Calu3 (cell line): ENCODE results near the gene NAALADL2. TPM values are rescaled to one million over a fixed set of nuclear protein-coding genes. Genes with fewer than 3 reads are reported as not detected.

Experiments used
- BruUV-seq: library from RNA; stranded (reverse); fragments of 400-500 nt; replicated peaks from 2 replicates; lab custom pipeline; 2021; lab: Mats Ljungman, UMichigan
- CTCF ChIA-PET: fragments of 300-600 bp; sonication (Branson Sonifier 250); formaldehyde crosslinking; loops from one replicate; lab custom pipeline; 2022; ENCODE audit warnings: antibody characterized with exemption; lab: Charles Lee
- DNase-seq: peaks from one replicate; pipeline ENCODE4 v3.0.0; 2022
- H3K27ac Mint-ChIP-seq: one replicate; pipeline ENCODE4 v1.8.0; 2022; ENCODE audit warnings: mixed read lengths; ENCODE audit not compliant: unreplicated experiment
- H3K27me3 Mint-ChIP-seq: one replicate; pipeline ENCODE4 v1.8.0; 2022; ENCODE audit warnings: mixed read lengths; ENCODE audit not compliant: unreplicated experiment
- H3K36me3 Mint-ChIP-seq: one replicate; pipeline ENCODE4 v1.8.0; 2022; ENCODE audit warnings: mild to moderate bottlenecking, moderate library complexity, mixed read lengths; ENCODE audit not compliant: insufficient read depth, unreplicated experiment
- H3K4me1 Mint-ChIP-seq: one replicate; pipeline ENCODE4 v1.8.0; 2022; ENCODE audit warnings: mild to moderate bottlenecking, low read depth, mixed read lengths; ENCODE audit not compliant: unreplicated experiment
- H3K4me3 Mint-ChIP-seq: one replicate; pipeline ENCODE4 v1.8.0; 2022; ENCODE audit warnings: mild to moderate bottlenecking, low read depth, moderate library complexity, mixed read lengths; ENCODE audit not compliant: unreplicated experiment
- H3K9me3 Mint-ChIP-seq: one replicate; pipeline ENCODE4 v1.8.0; 2022; ENCODE audit warnings: low read depth, mixed read lengths; ENCODE audit not compliant: unreplicated experiment
- CTCF ChIP-seq: fragments of 200-600 bp; IDR thresholded peaks from one replicate; pipeline ENCODE4 v1.8.0; 2022; ENCODE audit warnings: antibody characterized with exemption; ENCODE audit not compliant: unreplicated experiment
- intact Hi-C: fragments of 100-400 bp; cut with micrococcal nuclease; formaldehyde crosslinking; loops from one replicate; pipeline ENCODE4 v1.10.0; 2022; ENCODE audit not compliant: unreplicated experiment
- total RNA-seq: library from RNA; stranded (reverse); gene quantifications from 2 replicates; pipeline ENCODE4 v1.2.3, GENCODE V29; 2022

NAALADL2 gene
- total RNA-seq, 1 experiment from 2014 or later, result 36.9 TPM

GRCh38 chr3:175059788-175060187 is 200.7 kb downstream of the NAALADL2 start:
- BruUV-seq, result no TSS peak
- CTCF ChIA-PET, result interaction anchor here (0.6 kb wide), 1 partner anchor 11 kb away, joined by 4 read pairs; no protein-coding TSS in a partner anchor
- peaks cover 10% of the 10 kb centered on the region for H3K9me3 Mint-ChIP-seq
- TF ChIP-seq CTCF, result no peak
- no peak overlapping the region for H3K27ac Mint-ChIP-seq
- no peaks in the 10 kb centered on the region for H3K36me3 Mint-ChIP-seq
- no peak overlapping the region for H3K4me3 Mint-ChIP-seq
- intact Hi-C loops, result no loop called here
- H3K27me3 Mint-ChIP-seq, result no peaks in the 10 kb centered on the region
- DNase-seq, result no peak
- peaks cover 29% of the 10 kb centered on the region for H3K4me1 Mint-ChIP-seq

GRCh38 chr3:175065497-175065896 is 206.4 kb downstream of the NAALADL2 start:
- no peaks in the 10 kb centered on the region for H3K27me3 Mint-ChIP-seq
- intact Hi-C loops, result no loop called here
- CTCF ChIA-PET, result no interaction called here
- H3K4me1 Mint-ChIP-seq, result peaks cover 22% of the 10 kb centered on the region
- H3K27ac Mint-ChIP-seq, result no peak overlapping the region
- BruUV-seq, result no TSS peak
- DNase-seq, result no peak
- no peak overlapping the region for H3K4me3 Mint-ChIP-seq
- H3K9me3 Mint-ChIP-seq, result no peaks in the 10 kb centered on the region
- no peak for TF ChIP-seq CTCF
- H3K36me3 Mint-ChIP-seq, result no peaks in the 10 kb centered on the region

GRCh38 chr3:175066617-175067415 is 207.7 kb downstream of the NAALADL2 start:
- no TSS peak for BruUV-seq
- CTCF ChIA-PET, result no interaction called here
- Mint-ChIP-seq H3K27ac (no peak overlapping the region), H3K27me3 (no peaks in the 10 kb centered on the region), H3K4me1 (peaks cover 34% of the 10 kb centered on the region), H3K36me3 (peaks cover 5% of the 10 kb centered on the region), H3K9me3 (no peaks in the 10 kb centered on the region), H3K4me3 (no peak overlapping the region)
- DNase-seq, result no peak
- intact Hi-C loops, result no loop called here
- no peak for TF ChIP-seq CTCF

- Mint-ChIP-seq H3K4me1 (peaks cover 29% of the 10 kb centered on the region), H3K27me3 (no peaks in the 10 kb centered on the region), H3K36me3 (peaks cover 5% of the 10 kb centered on the region), H3K9me3 (no peaks in the 10 kb centered on the region), H3K4me3 (no peak overlapping the region), H3K27ac (no peak overlapping the region)
- no TSS peak for BruUV-seq
- DNase-seq, result no peak
- no peak for TF ChIP-seq CTCF
- intact Hi-C loops, result no loop called here
- CTCF ChIA-PET, result no interaction called here
Observed at GRCh38 chr3:175068587-175068986, 209.5 kb downstream of the NAALADL2 start.
